B cell (primary cell): ENCODE data around the gene CLEC11A. TPM values are rescaled to one million over a fixed set of nuclear protein-coding genes. Genes with fewer than 3 reads are reported as not detected.

ENCODE experiments used
- ATAC-seq: fragments of 200-7000 bp; cut with Tn5 transposase; one replicate; pipeline ENCODE4 v1.10.0; 2021; ENCODE audit warnings: low read depth, mild to moderate bottlenecking, moderate number of reproducible peaks, moderate library complexity
- CTCF ChIA-PET: fragments of 350-600 bp; sonication (Branson Sonifier 250); formaldehyde crosslinking; loops from one replicate; lab custom pipeline; 2021; ENCODE audit warnings: antibody characterized with exemption, inconsistent platforms; lab: Charles Lee
- POLR2A ChIA-PET: fragments of 350-600 bp; sonication (Branson Sonifier 250); formaldehyde crosslinking; loops from one replicate; lab custom pipeline; 2021; ENCODE audit warnings: antibody characterized with exemption; lab: Charles Lee
- DNase-seq: peaks from one replicate; pipeline ENCODE4 v3.0.0; 2013
- H2AFZ ChIP-seq: 2 replicates; pipeline ENCODE4 v1.6.1; 2012; ENCODE audit warnings: mild to moderate bottlenecking, low read depth, low read length; ENCODE audit not compliant: insufficient read depth, poor library complexity, severe bottlenecking
- H3K27ac ChIP-seq, 2 donors: 1 replicate in 1 of 2; 2 replicates in 1 of 2; pipeline ENCODE4 v1.5.1; 2012 to 2013; ENCODE audit warnings: low read length in 2 of 2, mild to moderate bottlenecking in 2 of 2, moderate library complexity in 1 of 2
- H3K27me3 ChIP-seq, 4 experiments: fragments of 200-600 bp in 1 of 4; sonication (generic) in 1 of 4; replicated peaks in 1 of 4; 1 replicate in 2 of 4; 2 replicates in 2 of 4; pipeline versions ENCODE4 v1.6.1 to v1.7.0; 2013 to 2016; ENCODE audit warnings: low read length in 3 of 4, mild to moderate bottlenecking in 2 of 4, mixed read lengths in 1 of 4, moderate library complexity in 1 of 4; ENCODE audit not compliant: insufficient read depth in 4 of 4, control insufficient read depth in 3 of 4; ENCODE audit errors: control extremely low read depth in 1 of 4
- H3K36me3 ChIP-seq, 2 experiments: replicated peaks in 1 of 2; 1 replicate in 1 of 2; 2 replicates in 1 of 2; pipeline versions ENCODE4 v1.6.1 to v1.7.1; 2013; ENCODE audit warnings: low read length in 1 of 2; ENCODE audit not compliant: insufficient read depth in 2 of 2, control insufficient read depth in 1 of 2; ENCODE audit errors: control extremely low read depth in 1 of 2, extremely low read depth in 1 of 2
- H3K4me1 ChIP-seq, 2 donors: fragments of 200-600 bp in 1 of 2; sonication (generic) in 1 of 2; 1 replicate in 1 of 2; 2 replicates in 1 of 2; pipeline versions ENCODE4 v1.5.1 to v1.6.1; 2013 to 2017; ENCODE audit warnings: low read length in 2 of 2; ENCODE audit not compliant: control insufficient read depth in 2 of 2, insufficient read depth in 2 of 2
- H3K4me2 ChIP-seq: replicated peaks from 2 replicates; pipeline ENCODE3; 2012; ENCODE audit warnings: mild to moderate bottlenecking, low read depth, low read length; ENCODE audit not compliant: poor library complexity, severe bottlenecking
- H3K4me3 ChIP-seq, 5 experiments: fragments of 200-600 bp in 1 of 5; sonication (generic) in 1 of 5; 1 replicate in 3 of 5; 2 replicates in 2 of 5; pipeline versions ENCODE4 v1.5.1 to v1.7.0; 2011 to 2016; ENCODE audit warnings: low read length in 4 of 5, mild to moderate bottlenecking in 4 of 5, low read depth in 2 of 5, control low read depth in 1 of 5, moderate library complexity in 1 of 5; ENCODE audit not compliant: insufficient read depth in 1 of 5; ENCODE audit errors: control extremely low read depth in 1 of 5, extremely low read depth in 1 of 5
- H3K79me2 ChIP-seq: fragments of 200-600 bp; sonication (generic); one replicate; pipeline ENCODE4 v1.6.0; 2016; ENCODE audit warnings: low read length; ENCODE audit not compliant: control insufficient read depth, insufficient read depth
- H3K9ac ChIP-seq: fragments of 200-600 bp; sonication (generic); 2 replicates; pipeline ENCODE4 v1.6.1; 2017; ENCODE audit warnings: mild to moderate bottlenecking, low read length, moderate library complexity
- H3K9me3 ChIP-seq, 3 donors: one replicate each; pipeline versions ENCODE4 v1.6.1 to v1.7.1; 2013; ENCODE audit warnings: low read length in 2 of 3; ENCODE audit not compliant: control insufficient read depth in 2 of 3, insufficient read depth in 1 of 3; ENCODE audit errors: control extremely low read depth in 1 of 3
- H4K20me1 ChIP-seq: 2 replicates; pipeline ENCODE4 v1.6.0; 2012; ENCODE audit warnings: mild to moderate bottlenecking, low read length; ENCODE audit not compliant: insufficient read depth, control insufficient read depth, poor library complexity, severe bottlenecking
- H3K27ac Mint-ChIP-seq: one replicate; pipeline ENCODE4 v1.8.0; 2021; ENCODE audit warnings: mixed read lengths
- H3K27me3 Mint-ChIP-seq: one replicate; pipeline ENCODE4 v1.8.0; 2021; ENCODE audit warnings: mixed read lengths
- H3K4me1 Mint-ChIP-seq: one replicate; pipeline ENCODE4 v1.8.0; 2021; ENCODE audit warnings: mixed read lengths
- H3K4me3 Mint-ChIP-seq: one replicate; pipeline ENCODE4 v1.8.0; 2021; ENCODE audit warnings: mixed read lengths
- H3K9me3 Mint-ChIP-seq: one replicate; pipeline ENCODE4 v1.8.0; 2022; ENCODE audit warnings: mixed read lengths; ENCODE audit not compliant: insufficient read depth
- EZH2 ChIP-seq: IDR thresholded peaks from 2 replicates; pipeline ENCODE4 v1.6.1; 2012; ENCODE audit warnings: borderline replicate concordance, low read depth, mild to moderate bottlenecking, moderate library complexity, low read length; ENCODE audit not compliant: insufficient read depth, poor library complexity, severe bottlenecking
- WGBS: methylation state at CpG from one replicate; pipeline ENCODE4 v1.1.5; 2013; ENCODE audit warnings: missing lambda C conversion rate; ENCODE audit not compliant: insufficient coverage; 5-methylcytosine and 5-hydroxymethylcytosine counted together
- intact Hi-C: fragments of 100-400 bp; cut with micrococcal nuclease; formaldehyde crosslinking; loops from one replicate; pipeline ENCODE4 v1.10.0; 2022
- polyA plus RNA-seq: library from polyadenylated mRNA; depleted of rRNA; stranded (reverse); fragments of >200 nt; gene quantifications from 2 replicates; pipeline ENCODE4 v1.2.3, GENCODE V29; 2012
- total RNA-seq, 2 donors: library from RNA; stranded (reverse); fragments of 120-200 nt in 1 of 2; gene quantifications; 1 replicate in 1 of 2; 2 replicates in 1 of 2; pipeline versions ENCODE4 v1.2.3 to v1.2.4, GENCODE V29; 2013 to 2022
- TF ChIP-seq, protein P1 (sequence below): fragments of 200-600 bp; IDR thresholded peaks from one replicate; pipeline ENCODE4 v1.8.0; 2022; ENCODE audit warnings: antibody characterized with exemption, mild to moderate bottlenecking

CLEC11A gene
- total and polyA plus RNA-seq, 2 donors (not counting 1 experiment from before 2014, with no cell fraction given), result 0.52 to 1.6 TPM

DNA sequence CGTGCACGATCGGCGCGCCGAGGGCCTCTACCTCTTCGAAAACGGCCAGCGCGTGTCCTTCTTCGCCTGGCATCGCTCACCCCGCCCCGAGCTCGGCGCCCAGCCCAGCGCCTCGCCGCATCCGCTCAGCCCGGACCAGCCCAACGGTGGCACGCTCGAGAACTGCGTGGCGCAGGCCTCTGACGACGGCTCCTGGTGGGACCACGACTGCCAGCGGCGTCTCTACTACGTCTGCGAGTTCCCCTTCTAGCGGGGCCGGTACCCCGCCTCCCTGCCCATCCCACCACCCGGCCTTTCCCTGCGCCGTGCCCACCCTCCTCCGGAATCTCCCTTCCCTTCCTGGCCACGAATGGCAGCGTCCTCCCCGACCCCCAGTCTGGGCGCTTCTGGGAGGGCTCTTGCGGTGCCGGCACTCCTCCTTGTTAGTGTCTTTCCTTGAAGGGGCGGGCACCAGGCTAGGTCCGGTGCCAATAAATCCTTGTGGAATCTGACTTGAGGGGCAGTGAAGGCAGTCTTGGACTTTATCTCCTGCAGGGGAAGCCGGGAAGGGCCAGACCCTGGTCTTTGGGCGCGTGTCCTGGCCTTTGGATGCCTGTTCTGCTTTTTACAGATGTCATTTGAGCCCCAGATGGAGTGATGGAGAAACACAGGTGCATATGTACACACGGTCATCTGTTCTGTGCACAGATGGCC, 2.2 kb downstream of the CLEC11A start:
- Histone ChIP-seq H3K4me2 (peak overlapping the region; percentile 69), H3K9me3 (peaks cover 0 to 59% (median 3%) of the 10 kb centered on the region in 3 donors), H3K9ac (peak overlapping the region; percentile 55), H3K36me3 (no peaks in the 10 kb centered on the region), H3K4me1 (peaks cover 23 to 26% of the 10 kb centered on the region in 2 donors), H3K27me3 (peaks cover 0 to 77% (median 23%) of the 10 kb centered on the region in 4 experiments), H3K4me3 (peak overlapping the region in 4 of 5 experiments; percentile 43 to 53 (median 48)), H3K27ac (no peak overlapping the region), H2AFZ (peak overlapping the region; percentile 73), H4K20me1 (no peaks in the 10 kb centered on the region), H3K79me2 (no peaks in the 10 kb centered on the region)
- no peak for TF ChIP-seq EZH2
- TF ChIP-seq, protein P1, sequence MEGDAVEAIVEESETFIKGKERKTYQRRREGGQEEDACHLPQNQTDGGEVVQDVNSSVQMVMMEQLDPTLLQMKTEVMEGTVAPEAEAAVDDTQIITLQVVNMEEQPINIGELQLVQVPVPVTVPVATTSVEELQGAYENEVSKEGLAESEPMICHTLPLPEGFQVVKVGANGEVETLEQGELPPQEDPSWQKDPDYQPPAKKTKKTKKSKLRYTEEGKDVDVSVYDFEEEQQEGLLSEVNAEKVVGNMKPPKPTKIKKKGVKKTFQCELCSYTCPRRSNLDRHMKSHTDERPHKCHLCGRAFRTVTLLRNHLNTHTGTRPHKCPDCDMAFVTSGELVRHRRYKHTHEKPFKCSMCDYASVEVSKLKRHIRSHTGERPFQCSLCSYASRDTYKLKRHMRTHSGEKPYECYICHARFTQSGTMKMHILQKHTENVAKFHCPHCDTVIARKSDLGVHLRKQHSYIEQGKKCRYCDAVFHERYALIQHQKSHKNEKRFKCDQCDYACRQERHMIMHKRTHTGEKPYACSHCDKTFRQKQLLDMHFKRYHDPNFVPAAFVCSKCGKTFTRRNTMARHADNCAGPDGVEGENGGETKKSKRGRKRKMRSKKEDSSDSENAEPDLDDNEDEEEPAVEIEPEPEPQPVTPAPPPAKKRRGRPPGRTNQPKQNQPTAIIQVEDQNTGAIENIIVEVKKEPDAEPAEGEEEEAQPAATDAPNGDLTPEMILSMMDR, result no peak
- Mint-ChIP-seq H3K9me3 (no peaks in the 10 kb centered on the region), H3K4me1 (peaks cover 32% of the 10 kb centered on the region), H3K27ac (peak overlapping the region; percentile 15), H3K27me3 (peaks cover 58% of the 10 kb centered on the region), H3K4me3 (peak overlapping the region; percentile 75)
- CTCF ChIA-PET, result interaction anchor here (1.3 to 2.4 kb wide), 3 partner anchors 55 to 197 kb away, joined by 3 to 6 read pairs (median 5); no protein-coding TSS in a partner anchor
- 7% methylated on average over 52 of the region's 52 CpGs for WGBS
- intact Hi-C loops, result loop anchor here (2.0 kb wide), 1 partner anchor 357 kb away; no protein-coding TSS in a partner anchor
- POLR2A ChIA-PET, result no interaction called here
- no peak for DNase-seq
- peak; percentile 18 for ATAC-seq

DNA sequence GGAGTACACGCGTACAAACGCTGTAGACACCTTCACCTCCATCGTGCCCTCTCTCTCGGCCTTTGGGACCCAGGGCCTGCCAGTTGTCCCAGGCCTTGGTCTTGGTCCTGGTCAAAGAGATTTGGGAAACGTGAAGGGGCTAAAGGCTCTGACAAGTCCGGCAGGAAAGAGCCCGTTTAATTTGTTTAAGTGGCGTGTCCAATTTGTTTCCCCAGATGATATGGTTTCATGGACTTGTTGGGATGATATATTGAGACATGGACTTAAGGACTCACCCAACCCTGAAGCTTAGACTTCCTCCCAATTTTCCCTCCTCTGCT, 2.7 kb downstream of the CLEC11A start:
- H4K20me1 ChIP-seq, result no peaks in the 10 kb centered on the region
- intact Hi-C loops, result loop anchor here (2.0 kb wide), 1 partner anchor 357 kb away; no protein-coding TSS in a partner anchor
- Mint-ChIP-seq H3K4me3 (peak overlapping the region; percentile 75), H3K27ac (no peak overlapping the region), H3K4me1 (peaks cover 28% of the 10 kb centered on the region), H3K9me3 (no peaks in the 10 kb centered on the region), H3K27me3 (peaks cover 54% of the 10 kb centered on the region)
- H3K4me2 ChIP-seq, result peak overlapping the region; percentile 69
- no peaks in the 10 kb centered on the region for H3K79me2 ChIP-seq
- TF ChIP-seq, protein P1, result no peak
- no peak for TF ChIP-seq EZH2
- POLR2A ChIA-PET, result no interaction called here
- 90% methylated on average over 8 of the region's 9 CpGs for WGBS
- H2AFZ ChIP-seq, result no peak overlapping the region
- H3K27ac ChIP-seq, result no peak overlapping the region
- peaks cover 0 to 72% (median 22%) of the 10 kb centered on the region in 4 experiments for H3K27me3 ChIP-seq
- H3K9ac ChIP-seq, result peak overlapping the region; percentile 55
- no peak for ATAC-seq
- peaks cover 0 to 58% (median 3%) of the 10 kb centered on the region in 3 donors for H3K9me3 ChIP-seq
- no peaks in the 10 kb centered on the region for H3K36me3 ChIP-seq
- H3K4me3 ChIP-seq, result no peak overlapping the region
- no peak for DNase-seq
- CTCF ChIA-PET, result no interaction called here
- peaks cover 23 to 25% of the 10 kb centered on the region in 2 donors for H3K4me1 ChIP-seq
